GM18951 (cell line): Measurements from ENCODE around the gene IL11.

ENCODE experiments used
- POLR2A ChIP-seq: IDR thresholded peaks from 4 replicates; pipeline ENCODE4 v1.6.1; 2011; ENCODE audit warnings: mild to moderate bottlenecking; ENCODE audit not compliant: insufficient read length, insufficient read depth; ENCODE audit errors: extremely low read depth
- in situ Hi-C: fragments of 300-500 bp; cut with MboI; formaldehyde crosslinking; loops from one replicate; pipeline ENCODE4 v1.12.0; 2022; ENCODE audit warnings: low sequenced_read_pairs, mixed read lengths, inconsistent platforms; ENCODE audit not compliant: unreplicated experiment

IL11 gene

DNA sequence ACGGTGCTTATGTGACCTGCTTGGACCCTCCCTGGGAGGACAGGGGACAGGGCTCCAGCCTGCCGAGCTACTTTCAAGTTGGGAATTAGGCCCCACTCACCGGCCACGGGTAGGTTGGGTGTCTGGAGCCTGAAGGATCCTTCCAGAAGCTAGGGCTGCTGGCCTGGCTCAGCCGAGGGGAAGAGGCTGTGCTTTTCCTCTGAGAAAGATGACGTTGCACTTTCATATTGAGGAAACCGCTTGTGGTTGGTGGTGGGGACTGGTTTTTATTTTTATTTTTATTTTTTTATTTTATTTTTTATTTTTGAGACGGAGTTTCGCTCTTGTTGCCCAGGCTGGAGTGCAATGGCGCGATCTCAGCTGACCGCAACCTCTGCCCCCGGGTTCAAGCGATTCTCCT lies 45.1 kb downstream of the IL11 start, which contains the start of gene TMEM150B:
Gene TMEM150B, minus strand, starts transcription at position 170 of the 400 bp plus-strand sequence. CDS start 4,305 bp downstream, outside the sequence.
- TF ChIP-seq POLR2A, result no peak
- in situ Hi-C loops, result no loop called here

DNA sequence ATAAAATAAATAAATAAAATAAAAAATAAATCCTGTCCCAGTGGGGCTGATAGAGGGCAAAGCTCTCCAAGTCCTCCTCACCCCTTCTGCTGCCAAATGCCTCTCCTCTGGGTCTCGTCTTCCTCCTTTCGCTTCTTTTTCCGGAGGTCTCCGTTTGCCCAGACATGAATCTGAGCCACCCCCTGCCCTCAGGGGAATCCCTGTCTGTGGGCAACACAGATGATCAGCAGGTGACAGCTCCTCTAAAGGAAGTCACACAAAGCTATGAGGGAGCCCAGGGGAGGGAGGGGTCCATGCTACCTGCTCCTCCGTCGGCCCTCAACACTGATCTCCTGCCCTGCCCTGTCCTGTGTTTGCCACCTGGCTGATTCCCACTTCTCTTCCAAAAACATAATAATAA lies 45.6 kb downstream of the IL11 start:
- no peak for TF ChIP-seq POLR2A
- in situ Hi-C loops, result no loop called here

GRCh38 chr19:55322204-55322885 lies 47.9 kb downstream of the IL11 start:
- no peak for TF ChIP-seq POLR2A
- in situ Hi-C loops, result no loop called here

DNA sequence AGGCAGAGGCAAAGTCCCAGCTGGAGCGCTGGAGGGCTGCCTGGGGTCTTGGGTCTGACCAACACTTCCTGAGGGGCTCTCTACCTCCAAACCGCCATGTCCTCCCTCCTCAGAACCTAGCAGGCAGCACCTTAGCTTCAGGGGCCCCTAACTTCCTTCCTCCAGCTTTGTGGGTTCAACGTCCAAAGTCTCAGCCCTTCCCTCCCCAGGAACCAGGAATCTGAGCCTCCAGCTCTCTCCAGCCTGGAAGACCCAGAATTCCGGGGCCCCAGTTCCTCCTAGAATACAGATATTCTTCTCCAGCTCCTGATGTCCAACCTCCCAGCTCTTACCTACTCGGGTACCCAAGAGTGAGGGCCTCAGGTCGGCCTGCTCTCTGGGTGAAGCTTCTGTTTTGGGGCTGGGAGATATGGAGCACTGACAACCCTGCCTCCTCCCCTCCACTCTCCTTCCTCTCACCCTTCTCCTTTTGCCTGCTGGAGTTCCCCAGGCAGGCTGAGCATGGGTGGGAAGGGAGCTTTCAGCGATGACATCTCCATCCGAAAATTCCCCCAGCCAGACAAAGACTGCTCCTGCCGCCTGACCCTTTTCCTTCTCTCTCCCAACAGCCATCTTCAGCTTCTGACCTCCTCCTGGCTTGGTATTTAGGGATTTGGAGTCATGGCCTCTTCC lies 48.7 kb downstream of the IL11 start:
- no peak for TF ChIP-seq POLR2A
- in situ Hi-C loops, result no loop called here

DNA sequence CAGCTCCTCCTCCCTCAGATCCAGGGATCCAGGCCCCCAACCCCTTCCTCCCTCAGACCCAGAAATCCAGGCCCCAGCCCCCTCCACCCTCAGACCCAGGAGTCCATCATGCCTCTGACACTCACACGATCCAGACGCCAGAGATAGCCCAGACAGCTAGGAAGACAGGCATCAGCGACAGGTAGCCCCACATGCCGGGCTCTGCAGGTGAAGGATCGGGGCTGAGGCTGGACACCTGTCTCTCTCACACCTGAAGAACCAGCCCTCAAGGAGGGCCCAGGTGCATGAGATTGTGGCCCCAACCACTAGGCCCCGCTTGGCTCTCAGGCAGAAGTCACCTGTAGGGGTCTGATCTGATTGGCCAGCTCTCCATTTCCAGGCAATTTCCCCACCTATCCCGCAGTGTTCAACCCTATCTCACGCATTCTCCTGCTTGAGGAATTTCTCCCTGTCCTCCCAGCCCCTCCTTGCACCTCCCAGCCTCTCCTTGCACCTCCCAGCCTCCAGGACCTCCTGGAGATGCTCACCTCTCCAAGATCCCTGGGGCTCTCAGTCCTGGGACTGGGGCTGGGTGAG lies 49.3 kb downstream of the IL11 start:
- in situ Hi-C loops, result no loop called here
- TF ChIP-seq POLR2A, result no peak

DNA sequence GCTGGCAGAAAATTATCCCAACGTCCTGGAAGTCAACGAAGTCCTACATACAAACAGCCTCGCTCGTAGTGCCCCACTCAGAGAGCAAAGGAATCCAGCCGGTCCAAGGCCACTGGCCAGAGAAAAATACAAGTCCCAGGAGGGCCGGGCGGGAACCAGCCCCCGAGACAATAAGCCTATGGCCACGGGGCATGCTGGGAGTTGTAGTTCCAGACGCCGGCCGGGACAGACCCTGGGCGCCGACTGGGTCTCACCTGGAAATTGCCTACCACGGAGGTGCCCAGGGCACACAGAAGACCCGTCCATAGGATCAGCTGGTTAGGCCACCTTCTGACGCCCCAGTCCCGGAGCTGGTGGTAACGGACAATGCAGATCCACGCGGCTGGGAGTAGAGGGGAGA lies 50.5 kb downstream of the IL11 start:
- in situ Hi-C loops, result no loop called here

GRCh38 chr19:55316646-55317045 lies 53.6 kb downstream of the IL11 start:
- in situ Hi-C loops, result no loop called here

More for the DNA sequence above, 50.5 kb downstream of the IL11 start:
- TF ChIP-seq POLR2A, result no peak

GRCh38 chr19:55315956-55316525 lies 54.2 kb downstream of the IL11 start:
- in situ Hi-C loops, result no loop called here
- no peak for TF ChIP-seq POLR2A

More at GRCh38 chr19:55316646-55317045, 53.6 kb downstream of the IL11 start:
- TF ChIP-seq POLR2A, result no peak

DNA sequence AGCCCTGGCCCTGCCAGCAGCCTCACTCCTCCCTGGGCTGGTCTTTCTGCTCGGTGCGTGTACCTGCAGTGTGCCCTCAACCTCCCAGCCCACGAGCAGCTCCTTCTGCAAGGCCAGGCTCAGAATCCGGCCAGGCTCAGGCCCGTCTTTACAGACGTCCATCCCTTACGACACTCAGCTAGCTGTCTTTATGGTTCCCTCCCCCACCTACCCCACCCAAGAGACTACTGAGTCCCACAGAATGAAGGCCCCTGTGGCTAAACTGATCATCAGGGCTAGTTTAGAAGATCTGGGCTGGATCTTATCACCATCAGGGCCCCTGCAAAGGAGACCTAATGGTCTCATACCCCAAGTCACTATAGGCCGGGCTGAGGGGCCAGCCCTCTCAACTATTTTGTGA lies 55.9 kb downstream of the IL11 start:
- in situ Hi-C loops, result no loop called here
- no peak for TF ChIP-seq POLR2A
